ENCODE measurements around the gene MSANTD7. TPM values are rescaled to one million over a fixed set of nuclear protein-coding genes. Genes with fewer than 3 reads are reported as not detected.
A peak's percentile ranks its signal among the peaks of the same experiment; 100 is the strongest.

The MSANTD7 gene
- total and polyA plus RNA-seq, 2 of the 13 experiments (the other 11 are each of a cell fraction or from before 2014, with no cell fraction given), result 3.7 to 16.7 TPM

DNA sequence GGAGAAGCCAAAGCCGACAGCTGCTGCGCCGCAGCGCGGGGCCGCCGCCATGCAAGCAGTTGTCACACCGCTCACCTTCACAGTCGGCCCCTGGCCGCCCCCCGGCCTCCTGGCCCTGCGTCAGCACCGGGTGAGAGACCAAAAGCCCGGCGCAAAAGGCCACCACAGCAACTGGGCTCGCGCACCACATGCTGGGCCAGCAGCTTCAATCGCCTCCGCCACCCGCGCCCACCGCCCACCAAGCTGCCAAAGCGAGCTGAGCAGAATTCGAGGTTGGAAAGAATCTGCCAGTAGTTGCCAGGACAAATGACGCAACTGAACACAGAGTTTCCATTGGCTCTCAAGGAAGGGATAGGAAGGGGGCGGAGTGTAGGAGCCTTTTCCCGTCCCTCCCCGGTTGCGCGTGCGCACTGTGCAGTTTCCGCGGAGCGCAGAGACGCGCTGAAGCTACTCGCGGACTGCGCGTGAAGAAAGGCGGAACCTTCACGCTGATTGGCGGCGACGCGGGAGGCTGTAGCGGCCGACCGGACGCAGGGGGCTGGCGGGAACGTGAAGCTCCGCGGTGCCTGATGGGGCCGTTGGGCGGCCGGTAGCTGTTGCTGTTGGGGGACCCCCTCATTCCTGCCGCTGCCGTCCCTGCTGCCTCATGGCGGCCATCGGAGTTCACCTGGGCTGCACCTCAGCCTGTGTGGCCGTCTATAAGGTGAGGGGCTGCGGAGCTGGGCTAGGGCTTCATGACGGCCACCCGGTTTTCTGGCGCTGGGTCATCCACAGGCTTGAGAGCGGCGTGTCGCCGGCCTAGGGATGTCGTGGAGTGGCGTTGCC is at the start of gene MSANTD7, which contains the start of the genes CDNF and HSPA14 (continued):
- TF ChIP-seq, protein P1, sequence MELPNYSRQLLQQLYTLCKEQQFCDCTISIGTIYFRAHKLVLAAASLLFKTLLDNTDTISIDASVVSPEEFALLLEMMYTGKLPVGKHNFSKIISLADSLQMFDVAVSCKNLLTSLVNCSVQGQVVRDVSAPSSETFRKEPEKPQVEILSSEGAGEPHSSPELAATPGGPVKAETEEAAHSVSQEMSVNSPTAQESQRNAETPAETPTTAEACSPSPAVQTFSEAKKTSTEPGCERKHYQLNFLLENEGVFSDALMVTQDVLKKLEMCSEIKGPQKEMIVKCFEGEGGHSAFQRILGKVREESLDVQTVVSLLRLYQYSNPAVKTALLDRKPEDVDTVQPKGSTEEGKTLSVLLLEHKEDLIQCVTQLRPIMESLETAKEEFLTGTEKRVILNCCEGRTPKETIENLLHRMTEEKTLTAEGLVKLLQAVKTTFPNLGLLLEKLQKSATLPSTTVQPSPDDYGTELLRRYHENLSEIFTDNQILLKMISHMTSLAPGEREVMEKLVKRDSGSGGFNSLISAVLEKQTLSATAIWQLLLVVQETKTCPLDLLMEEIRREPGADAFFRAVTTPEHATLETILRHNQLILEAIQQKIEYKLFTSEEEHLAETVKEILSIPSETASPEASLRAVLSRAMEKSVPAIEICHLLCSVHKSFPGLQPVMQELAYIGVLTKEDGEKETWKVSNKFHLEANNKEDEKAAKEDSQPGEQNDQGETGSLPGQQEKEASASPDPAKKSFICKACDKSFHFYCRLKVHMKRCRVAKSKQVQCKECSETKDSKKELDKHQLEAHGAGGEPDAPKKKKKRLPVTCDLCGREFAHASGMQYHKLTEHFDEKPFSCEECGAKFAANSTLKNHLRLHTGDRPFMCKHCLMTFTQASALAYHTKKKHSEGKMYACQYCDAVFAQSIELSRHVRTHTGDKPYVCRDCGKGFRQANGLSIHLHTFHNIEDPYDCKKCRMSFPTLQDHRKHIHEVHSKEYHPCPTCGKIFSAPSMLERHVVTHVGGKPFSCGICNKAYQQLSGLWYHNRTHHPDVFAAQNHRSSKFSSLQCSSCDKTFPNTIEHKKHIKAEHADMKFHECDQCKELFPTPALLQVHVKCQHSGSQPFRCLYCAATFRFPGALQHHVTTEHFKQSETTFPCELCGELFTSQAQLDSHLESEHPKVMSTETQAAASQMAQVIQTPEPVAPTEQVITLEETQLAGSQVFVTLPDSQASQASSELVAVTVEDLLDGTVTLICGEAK (IDR thresholded peaks at IDR 0.05), result no peak
- TF ChIP-seq, protein P1 (CRISPR knock-in tag; IDR thresholded peaks at IDR 0.05), result peak; percentile 15; the same call in 1 of the 2 replicates
- TF ChIP-seq TCF12 (IDR thresholded peaks at IDR 0.05) (no peak), TCF12 (CRISPR knock-in tag; IDR thresholded peaks at IDR 0.05) (peak; percentile 27; the same call in 1 of the 2 replicates), TCF7L2 (IDR thresholded peaks at IDR 0.05; ENCODE audit: low read depth, low read length) (no peak), SMARCC2 (IDR thresholded peaks at IDR 0.05) (no peak), GZF1 (CRISPR knock-in tag; IDR thresholded peaks at IDR 0.05) (no peak; the same call in 1 of the 2 replicates), ZFP82 (CRISPR knock-in tag; IDR thresholded peaks at IDR 0.05; ENCODE audit: borderline replicate concordance) (0 out of 2 replicates have a peak, but pooled peaks have one; percentile 37), EED (CRISPR knock-in tag; IDR thresholded peaks at IDR 0.05) (peak; percentile 30; the same call in 1 of the 2 replicates), ZNF652 (CRISPR knock-in tag; IDR thresholded peaks at IDR 0.05; ENCODE audit: borderline replicate concordance, low read depth) (no peak), ZNF282 (IDR thresholded peaks at IDR 0.05; ENCODE audit: partially characterized antibody) (no peak), ZNF232 (CRISPR knock-in tag; IDR thresholded peaks at IDR 0.05; ENCODE audit: borderline replicate concordance) (0 out of 2 replicates have a peak, but pooled peaks have one; percentile 24), ZBTB20 (CRISPR knock-in tag; IDR thresholded peaks at IDR 0.05; ENCODE audit: borderline replicate concordance, low read depth) (peak; percentile 26; the same call in 1 of the 2 replicates), CC2D1A (CRISPR knock-in tag; IDR thresholded peaks at IDR 0.05) (no peak), IKZF4 (CRISPR knock-in tag; IDR thresholded peaks at IDR 0.05; ENCODE audit: borderline replicate concordance, low read depth, not compliant biosample characterization) (no peak), ZMYM4 (CRISPR knock-in tag; IDR thresholded peaks at IDR 0.05) (peak; percentile 58; the same call in 1 of the 2 replicates), STAT5B (CRISPR knock-in tag; IDR thresholded peaks at IDR 0.05) (no peak), ZNF607 (CRISPR knock-in tag; IDR thresholded peaks at IDR 0.05; ENCODE audit: borderline replicate concordance) (peak; percentile 70; the same call in 1 of the 2 replicates), ZNF224 (CRISPR knock-in tag; IDR thresholded peaks at IDR 0.05) (peak; percentile 60; the same call in 1 of the 2 replicates), TARDBP (CRISPR knock-in tag; IDR thresholded peaks at IDR 0.05) (peak; percentile 17), HMG20A (CRISPR knock-in tag; IDR thresholded peaks at IDR 0.05; ENCODE audit: borderline replicate concordance) (no peak), HOXA7 (CRISPR knock-in tag; IDR thresholded peaks at IDR 0.05) (no peak), ZEB1 (IDR thresholded peaks at IDR 0.05; ENCODE audit: insufficient replicate concordance, low read depth) (no peak)
